Neural progenitor cell (in vitro differentiated cells): ENCODE data around the gene AURKA. TPM values are rescaled to one million over a fixed set of nuclear protein-coding genes. Genes with fewer than 3 reads are reported as not detected.

Experiments
- DNase-seq: peaks from one replicate; pipeline ENCODE4 v3.0.0-alpha.2; 2016; ENCODE audit warnings: low spot score
- H2AFZ ChIP-seq: fragments of 200-600 bp; sonication (generic); replicated peaks from 2 replicates; pipeline ENCODE4 v1.6.1; 2016; ENCODE audit warnings: antibody characterized with exemption
- H3F3A ChIP-seq: fragments of 200-600 bp; sonication (generic); 2 replicates; pipeline ENCODE4 v1.6.1; 2016; ENCODE audit warnings: antibody characterized with exemption, low read depth
- H3K27ac ChIP-seq: fragments of 200-600 bp; sonication (generic); 2 replicates; pipeline ENCODE4 v1.5.1; 2016; ENCODE audit warnings: mild to moderate bottlenecking
- H3K27me3 ChIP-seq: fragments of 200-600 bp; sonication (generic); 2 replicates; pipeline ENCODE4 v1.6.1; 2016; ENCODE audit warnings: mild to moderate bottlenecking, moderate library complexity
- H3K36me3 ChIP-seq: fragments of 200-600 bp; sonication (generic); 2 replicates; pipeline ENCODE4 v1.5.1; 2016
- H3K4me1 ChIP-seq: fragments of 200-600 bp; sonication (generic); 2 replicates; pipeline ENCODE4 v1.6.1; 2016; ENCODE audit warnings: mixed run types
- H3K4me2 ChIP-seq: fragments of 200-600 bp; sonication (generic); 2 replicates; pipeline ENCODE4 v1.6.1; 2016
- H3K4me3 ChIP-seq: fragments of 200-600 bp; sonication (generic); 2 replicates; pipeline ENCODE4 v1.5.1; 2016
- H3K79me2 ChIP-seq: fragments of 200-600 bp; sonication (generic); 2 replicates; pipeline ENCODE4 v1.6.1; 2016; ENCODE audit warnings: low read depth
- H3K9ac ChIP-seq: fragments of 200-600 bp; sonication (generic); 2 replicates; pipeline ENCODE4 v1.6.1; 2016
- H3K9me3 ChIP-seq: fragments of 200-600 bp; sonication (generic); 2 replicates; pipeline ENCODE4 v1.5.1; 2016; ENCODE audit warnings: low read depth
- H4K20me1 ChIP-seq: fragments of 200-600 bp; sonication (generic); 2 replicates; pipeline ENCODE4 v1.6.1; 2016; ENCODE audit warnings: low read depth
- H3K27ac Mint-ChIP-seq: 3 replicates; pipeline ENCODE4 v1.8.0; 2021; ENCODE audit warnings: mixed read lengths
- H3K27me3 Mint-ChIP-seq: 2 replicates; pipeline ENCODE4 v1.8.0; 2022; ENCODE audit warnings: low read depth, mild to moderate bottlenecking, inconsistent platforms, moderate library complexity, mixed read lengths; ENCODE audit not compliant: insufficient read depth
- H3K36me3 Mint-ChIP-seq: 3 replicates; pipeline ENCODE4 v1.8.0; 2021; ENCODE audit warnings: mixed read lengths
- H3K4me1 Mint-ChIP-seq: 3 replicates; pipeline ENCODE4 v1.8.0; 2021; ENCODE audit warnings: mixed read lengths
- H3K4me3 Mint-ChIP-seq: 3 replicates; pipeline ENCODE4 v1.8.0; 2021; ENCODE audit warnings: mild to moderate bottlenecking, moderate library complexity, mixed read lengths
- H3K9me3 Mint-ChIP-seq: 3 replicates; pipeline ENCODE4 v1.8.0; 2020; ENCODE audit warnings: mixed read lengths
- EZH2 ChIP-seq: fragments of 200-600 bp; sonication (generic); IDR thresholded peaks from 2 replicates; pipeline ENCODE4 v1.6.1; 2017; ENCODE audit warnings: antibody characterized with exemption, mild to moderate bottlenecking, moderate library complexity
- EZH2phosphoT487 ChIP-seq: fragments of 200-600 bp; sonication (generic); IDR thresholded peaks from 2 replicates; pipeline ENCODE4 v1.6.1; 2017; ENCODE audit warnings: antibody characterized with exemption
- total RNA-seq: library from RNA; depleted of rRNA; stranded (reverse); fragments of >200 nt; gene quantifications from 2 replicates; pipeline ENCODE4 v1.2.3, GENCODE V29; 2015; ENCODE audit warnings: low replicate concordance
- TF ChIP-seq, protein P1 (sequence below): fragments of 200-600 bp; sonication (generic); IDR thresholded peaks from 2 replicates; pipeline ENCODE4 v1.5.1; 2017; ENCODE audit warnings: antibody characterized with exemption, mild to moderate bottlenecking

Gene AURKA
- total RNA-seq, 1 donor from 2014 or later, result 186 TPM

GRCh38 chr20:56322681-56323080 lies 69.3 kb downstream of the AURKA start:
- Histone ChIP-seq H3K4me2 (no peak overlapping the region), H3K4me3 (no peak overlapping the region), H3F3A (no peaks in the 10 kb centered on the region), H3K27ac (no peak overlapping the region), H3K4me1 (no peaks in the 10 kb centered on the region), H3K36me3 (no peaks in the 10 kb centered on the region), H3K27me3 (no peaks in the 10 kb centered on the region), H2AFZ (no peak overlapping the region), H3K9me3 (no peaks in the 10 kb centered on the region), H4K20me1 (no peaks in the 10 kb centered on the region), H3K79me2 (no peaks in the 10 kb centered on the region), H3K9ac (no peak overlapping the region)
- TF ChIP-seq, protein P1, sequence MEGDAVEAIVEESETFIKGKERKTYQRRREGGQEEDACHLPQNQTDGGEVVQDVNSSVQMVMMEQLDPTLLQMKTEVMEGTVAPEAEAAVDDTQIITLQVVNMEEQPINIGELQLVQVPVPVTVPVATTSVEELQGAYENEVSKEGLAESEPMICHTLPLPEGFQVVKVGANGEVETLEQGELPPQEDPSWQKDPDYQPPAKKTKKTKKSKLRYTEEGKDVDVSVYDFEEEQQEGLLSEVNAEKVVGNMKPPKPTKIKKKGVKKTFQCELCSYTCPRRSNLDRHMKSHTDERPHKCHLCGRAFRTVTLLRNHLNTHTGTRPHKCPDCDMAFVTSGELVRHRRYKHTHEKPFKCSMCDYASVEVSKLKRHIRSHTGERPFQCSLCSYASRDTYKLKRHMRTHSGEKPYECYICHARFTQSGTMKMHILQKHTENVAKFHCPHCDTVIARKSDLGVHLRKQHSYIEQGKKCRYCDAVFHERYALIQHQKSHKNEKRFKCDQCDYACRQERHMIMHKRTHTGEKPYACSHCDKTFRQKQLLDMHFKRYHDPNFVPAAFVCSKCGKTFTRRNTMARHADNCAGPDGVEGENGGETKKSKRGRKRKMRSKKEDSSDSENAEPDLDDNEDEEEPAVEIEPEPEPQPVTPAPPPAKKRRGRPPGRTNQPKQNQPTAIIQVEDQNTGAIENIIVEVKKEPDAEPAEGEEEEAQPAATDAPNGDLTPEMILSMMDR, result no peak
- no peak for TF ChIP-seq EZH2phosphoT487
- no peak for TF ChIP-seq EZH2
- DNase-seq, result no peak
- Mint-ChIP-seq H3K4me1 (no peaks in the 10 kb centered on the region), H3K4me3 (no peak overlapping the region), H3K27ac (no peak overlapping the region), H3K9me3 (no peaks in the 10 kb centered on the region), H3K36me3 (no peaks in the 10 kb centered on the region), H3K27me3 (peaks cover 5% of the 10 kb centered on the region)

Other genes with a start within 250 kb of the AURKA start
- gene MC3R, start 143.5 kb downstream of the AURKA start, total RNA-seq, result not detected in 2 replicates
- 19.3 and 26.7 TPM in 2 replicates for gene FAM210B, start 33.2 kb downstream of the AURKA start, total RNA-seq
- gene CSTF1, start 430 bp upstream of the AURKA start, total RNA-seq, result 72.7 and 87.2 TPM in 2 replicates
- gene CASS4, start 20.0 kb upstream of the AURKA start, total RNA-seq, result 0.09 TPM in 1 of 2 replicates, not detected in the other
- gene RTF2, start 76.4 kb upstream of the AURKA start, total RNA-seq, result 42.4 and 44.2 TPM in 2 replicates
- 0.43 TPM in 1 of 2 replicates, not detected in the other for gene FAM209A, start 132.5 kb upstream of the AURKA start, total RNA-seq
- not detected in 2 replicates for gene FAM209B, start 141.0 kb upstream of the AURKA start, total RNA-seq
- 0.60 and 1.1 TPM in 2 replicates for gene TFAP2C, start 237.1 kb upstream of the AURKA start, total RNA-seq